Peyer's patch (tissue), 4 donors: ENCODE measurements around the gene PHLDB2. TPM values are rescaled to one million over a fixed set of nuclear protein-coding genes. Genes with fewer than 3 reads are reported as not detected.

Experiments
- DNase-seq, 3 donors: peaks; one replicate each; pipeline ENCODE4 v3.0.0-alpha.2; 2017 to 2019
- H3K27ac ChIP-seq, 4 donors: fragments of 200-600 bp; sonication (generic); one replicate each; pipeline ENCODE4 v1.5.1; 2016 to 2019
- H3K27me3 ChIP-seq, 2 donors: fragments of 200-600 bp; sonication (generic); one replicate each; pipeline ENCODE4 v1.5.1; 2019
- H3K36me3 ChIP-seq, 3 donors: fragments of 200-600 bp; sonication (generic); one replicate each; pipeline ENCODE4 v1.5.1; 2016 to 2019
- H3K4me1 ChIP-seq, 4 donors: fragments of 200-600 bp; sonication (generic); one replicate each; pipeline ENCODE4 v1.5.1; 2016 to 2019
- H3K4me3 ChIP-seq, 4 donors: fragments of 200-600 bp; sonication (generic); 1 replicate in 3 of 4; 2 replicates in 1 of 4; pipeline ENCODE4 v1.5.1; 2016 to 2019; ENCODE audit warnings: mild to moderate bottlenecking in 1 of 4
- H3K9me3 ChIP-seq, 4 donors: fragments of 200-600 bp; sonication (generic); one replicate each; pipeline ENCODE4 v1.5.1; 2016 to 2019; ENCODE audit warnings: mild to moderate bottlenecking in 1 of 4
- POLR2A ChIP-seq, 2 donors: fragments of 450-650 bp; IDR thresholded peaks; one replicate each; pipeline ENCODE4 v1.5.1; 2017; ENCODE audit warnings: antibody characterized with exemption in 2 of 2, mild to moderate bottlenecking in 2 of 2, moderate library complexity in 2 of 2
- total RNA-seq, 4 donors: library from RNA; depleted of rRNA; stranded (reverse); fragments of >200 nt; gene quantifications; one replicate each; pipeline ENCODE4 v1.1.0, GENCODE V29; 2016
- TF ChIP-seq, protein P1 (sequence below), 6 experiments: fragments of 450-650 bp in 4 of 6; fragments of 200-600 bp in 2 of 6; sonication (generic) in 1 of 6; IDR thresholded peaks; one replicate each; pipeline ENCODE4 v1.5.1; 2017 to 2019; ENCODE audit warnings: antibody characterized with exemption in 6 of 6, mild to moderate bottlenecking in 3 of 6, moderate library complexity in 1 of 6

PHLDB2 gene
- total RNA-seq, 4 donors from 2014 or later, result 6.0 to 66.0 (median 12.5) TPM

DNA sequence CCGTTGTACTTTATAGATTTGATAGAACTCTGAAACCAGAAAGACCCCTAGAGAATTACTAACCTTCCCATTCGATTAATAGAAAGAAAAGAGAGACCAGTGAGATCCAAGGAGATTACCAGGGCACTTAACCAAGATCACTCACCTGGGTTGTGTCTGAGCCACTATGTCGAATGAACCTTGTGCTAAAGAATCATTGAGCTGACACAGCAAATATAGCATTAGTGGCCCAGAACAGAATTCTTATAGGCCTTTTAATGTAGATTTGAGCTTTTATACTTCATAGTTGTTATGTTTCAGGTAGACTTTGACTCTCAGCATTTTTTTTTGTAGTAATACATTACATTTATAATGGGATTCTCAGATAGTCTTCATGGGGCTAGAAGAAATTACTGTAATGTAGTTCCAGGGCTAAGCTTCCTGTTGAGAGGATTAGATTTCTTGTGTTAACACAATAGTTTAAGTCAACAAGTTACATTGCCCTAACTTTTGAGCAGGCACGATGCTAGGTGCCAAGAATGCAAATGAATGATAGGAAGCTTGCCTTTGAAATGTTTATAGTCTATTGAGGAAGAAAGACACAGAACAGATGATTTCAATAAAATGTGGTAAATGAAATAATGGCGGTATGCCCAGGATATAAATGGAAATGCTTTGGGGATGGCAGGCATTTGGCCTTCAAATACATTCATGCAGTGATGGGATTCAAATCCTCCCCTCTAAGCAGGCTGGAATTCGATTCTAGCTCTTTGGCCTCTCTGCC is 95.3 kb downstream of the PHLDB2 start:
- no peaks in the 10 kb centered on the region for H3K9me3 ChIP-seq
- TF ChIP-seq, protein P1, sequence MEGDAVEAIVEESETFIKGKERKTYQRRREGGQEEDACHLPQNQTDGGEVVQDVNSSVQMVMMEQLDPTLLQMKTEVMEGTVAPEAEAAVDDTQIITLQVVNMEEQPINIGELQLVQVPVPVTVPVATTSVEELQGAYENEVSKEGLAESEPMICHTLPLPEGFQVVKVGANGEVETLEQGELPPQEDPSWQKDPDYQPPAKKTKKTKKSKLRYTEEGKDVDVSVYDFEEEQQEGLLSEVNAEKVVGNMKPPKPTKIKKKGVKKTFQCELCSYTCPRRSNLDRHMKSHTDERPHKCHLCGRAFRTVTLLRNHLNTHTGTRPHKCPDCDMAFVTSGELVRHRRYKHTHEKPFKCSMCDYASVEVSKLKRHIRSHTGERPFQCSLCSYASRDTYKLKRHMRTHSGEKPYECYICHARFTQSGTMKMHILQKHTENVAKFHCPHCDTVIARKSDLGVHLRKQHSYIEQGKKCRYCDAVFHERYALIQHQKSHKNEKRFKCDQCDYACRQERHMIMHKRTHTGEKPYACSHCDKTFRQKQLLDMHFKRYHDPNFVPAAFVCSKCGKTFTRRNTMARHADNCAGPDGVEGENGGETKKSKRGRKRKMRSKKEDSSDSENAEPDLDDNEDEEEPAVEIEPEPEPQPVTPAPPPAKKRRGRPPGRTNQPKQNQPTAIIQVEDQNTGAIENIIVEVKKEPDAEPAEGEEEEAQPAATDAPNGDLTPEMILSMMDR (IDR thresholded peaks at IDR 0.05), result no peak
- TF ChIP-seq POLR2A (IDR thresholded peaks at IDR 0.05), result no peak
- H3K4me3 ChIP-seq, result no peak overlapping the region
- H3K4me1 ChIP-seq, result no peaks in the 10 kb centered on the region
- H3K27ac ChIP-seq, result no peak overlapping the region
- H3K27me3 ChIP-seq, result no peaks in the 10 kb centered on the region
- H3K36me3 ChIP-seq, result no peaks in the 10 kb centered on the region
- no peak for DNase-seq

DNA sequence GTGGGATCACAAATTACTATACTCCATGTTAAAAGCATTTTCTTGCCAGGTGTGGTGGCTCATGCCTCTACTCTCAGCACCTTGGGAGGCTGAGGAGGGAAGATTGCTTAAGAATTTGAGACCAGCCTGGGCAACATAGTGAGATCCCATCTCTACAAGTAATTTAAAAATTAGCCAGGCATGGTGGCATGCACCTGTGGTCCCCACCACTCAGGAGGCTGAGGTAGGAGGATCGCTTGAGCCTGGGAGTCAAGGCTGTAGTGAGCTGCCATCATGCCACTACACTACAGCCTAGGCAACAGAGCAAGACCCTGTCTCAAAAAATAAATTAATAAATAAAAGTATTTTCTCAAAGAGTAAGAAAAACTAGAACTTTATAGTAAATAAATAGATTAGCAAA is 96.8 kb downstream of the PHLDB2 start:
- Histone ChIP-seq H3K27ac (no peak overlapping the region), H3K4me3 (no peak overlapping the region), H3K27me3 (no peaks in the 10 kb centered on the region), H3K4me1 (no peaks in the 10 kb centered on the region), H3K9me3 (no peaks in the 10 kb centered on the region), H3K36me3 (no peaks in the 10 kb centered on the region)
- TF ChIP-seq, protein P1 (IDR thresholded peaks at IDR 0.05), result no peak
- no peak for TF ChIP-seq POLR2A (IDR thresholded peaks at IDR 0.05)
- no peak for DNase-seq

DNA sequence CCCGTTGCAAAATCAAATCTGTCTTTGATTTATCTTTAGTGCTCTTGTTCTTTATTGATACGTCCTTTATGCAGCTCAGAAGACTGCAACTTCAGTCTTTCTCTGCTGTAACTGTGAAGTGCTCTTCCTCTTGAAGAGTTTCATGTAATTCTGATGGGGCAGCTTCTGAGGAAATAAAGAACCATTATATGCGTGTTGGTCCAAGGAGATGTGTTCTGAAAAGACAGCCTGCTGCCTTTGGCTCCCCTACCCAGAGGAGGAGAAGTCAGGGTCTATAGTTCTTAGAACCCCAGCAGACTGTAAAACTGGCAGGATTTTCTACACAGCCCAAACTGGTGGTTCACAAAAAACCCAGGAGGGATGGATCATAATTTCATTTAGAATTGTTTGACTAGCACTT is 97.4 kb downstream of the PHLDB2 start:
- Histone ChIP-seq H3K9me3 (no peaks in the 10 kb centered on the region), H3K4me1 (no peaks in the 10 kb centered on the region), H3K4me3 (no peak overlapping the region), H3K27ac (no peak overlapping the region), H3K36me3 (no peaks in the 10 kb centered on the region), H3K27me3 (no peaks in the 10 kb centered on the region)
- DNase-seq, result no peak
- no peak for TF ChIP-seq POLR2A (IDR thresholded peaks at IDR 0.05)
- TF ChIP-seq, protein P1 (IDR thresholded peaks at IDR 0.05), result no peak

DNA sequence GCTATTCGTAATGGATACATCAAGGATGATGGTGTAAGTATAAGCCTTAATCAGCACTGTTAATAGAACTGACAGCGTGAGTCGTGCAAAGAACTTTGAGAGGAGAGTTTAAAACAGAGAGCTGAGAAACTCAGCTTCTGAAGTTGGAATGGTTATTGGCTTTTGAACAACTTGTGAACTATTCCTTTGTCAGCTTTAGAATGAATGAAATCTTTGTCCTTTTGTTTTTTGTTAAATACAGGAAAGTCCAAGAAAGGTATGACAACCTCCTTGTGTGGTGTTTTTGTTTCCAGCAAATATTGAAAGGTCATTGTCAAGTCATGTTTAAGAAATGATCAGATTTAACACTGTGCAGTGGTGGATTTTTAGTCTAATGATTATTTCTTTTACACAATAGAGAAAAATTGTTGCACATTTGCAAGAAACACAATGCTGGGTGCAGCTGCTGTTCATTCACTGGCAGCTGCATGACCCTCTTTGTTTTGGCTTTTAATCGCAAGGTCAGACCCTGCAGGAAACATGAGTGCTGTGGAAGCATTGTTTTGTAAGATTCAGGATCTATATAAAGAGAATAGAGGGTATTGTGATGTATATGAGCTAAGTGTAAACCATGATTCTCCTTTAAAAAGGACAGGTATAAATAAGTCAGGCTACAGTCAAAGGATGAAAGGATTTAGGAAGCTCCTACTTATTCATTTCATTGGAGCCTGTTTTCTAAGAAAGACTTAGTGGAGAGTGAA is 98.1 kb downstream of the PHLDB2 start:
- no peaks in the 10 kb centered on the region for H3K27me3 ChIP-seq
- no peak for DNase-seq
- no peak overlapping the region for H3K4me3 ChIP-seq
- H3K9me3 ChIP-seq, result no peaks in the 10 kb centered on the region
- no peaks in the 10 kb centered on the region for H3K36me3 ChIP-seq
- H3K4me1 ChIP-seq, result no peaks in the 10 kb centered on the region
- H3K27ac ChIP-seq, result no peak overlapping the region
- TF ChIP-seq, protein P1 (IDR thresholded peaks at IDR 0.05), result no peak
- TF ChIP-seq POLR2A (IDR thresholded peaks at IDR 0.05), result no peak

DNA sequence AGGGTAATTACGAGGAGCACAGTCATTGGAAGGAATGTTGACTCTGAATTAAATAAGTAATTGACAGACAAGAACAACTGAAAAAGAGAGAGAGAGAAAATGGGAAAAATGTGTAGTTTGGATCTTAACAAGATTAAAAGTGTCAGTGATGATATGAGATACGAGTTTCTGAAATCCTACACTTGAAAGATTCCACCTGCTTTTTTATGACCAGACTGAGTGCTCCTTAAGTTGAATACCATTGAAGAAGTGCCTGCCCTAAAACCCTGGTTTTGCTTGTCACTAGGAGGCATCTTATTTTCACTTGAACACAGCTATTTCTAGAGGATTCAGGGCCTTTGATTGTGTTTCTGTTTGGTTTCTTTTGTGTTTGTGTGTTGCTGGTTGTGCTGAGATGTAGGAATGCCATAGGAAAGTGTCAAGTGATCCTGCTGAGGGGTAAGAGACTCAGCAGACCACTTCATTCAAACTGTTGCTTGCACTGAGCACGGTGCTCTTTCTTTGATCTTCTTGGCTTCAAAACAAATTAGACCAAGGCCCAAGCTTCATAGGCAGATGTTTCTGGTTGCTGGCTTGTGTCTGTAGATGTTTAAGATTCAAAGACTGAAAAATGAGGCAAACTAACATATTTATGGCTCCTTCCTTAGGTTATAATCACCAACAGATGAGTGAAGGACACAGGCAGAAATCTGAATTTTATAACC is 102.5 kb downstream of the PHLDB2 start:
- no peaks in the 10 kb centered on the region for H3K4me1 ChIP-seq
- H3K27me3 ChIP-seq, result no peaks in the 10 kb centered on the region
- no peak for DNase-seq
- TF ChIP-seq, protein P1 (IDR thresholded peaks at IDR 0.05), result no peak
- TF ChIP-seq POLR2A (IDR thresholded peaks at IDR 0.05), result no peak
- H3K4me3 ChIP-seq, result no peak overlapping the region
- no peak overlapping the region for H3K27ac ChIP-seq
- no peaks in the 10 kb centered on the region for H3K9me3 ChIP-seq
- H3K36me3 ChIP-seq, result no peaks in the 10 kb centered on the region
